Globus pallidus (tissue), 1 donor: ENCODE results near the gene UGT1A9.

ENCODE experiments used
- DNase-seq: peaks from one replicate; pipeline ENCODE4 v3.0.0-alpha.2; 2015; ENCODE audit warnings: low spot score

UGT1A9 gene

DNA sequence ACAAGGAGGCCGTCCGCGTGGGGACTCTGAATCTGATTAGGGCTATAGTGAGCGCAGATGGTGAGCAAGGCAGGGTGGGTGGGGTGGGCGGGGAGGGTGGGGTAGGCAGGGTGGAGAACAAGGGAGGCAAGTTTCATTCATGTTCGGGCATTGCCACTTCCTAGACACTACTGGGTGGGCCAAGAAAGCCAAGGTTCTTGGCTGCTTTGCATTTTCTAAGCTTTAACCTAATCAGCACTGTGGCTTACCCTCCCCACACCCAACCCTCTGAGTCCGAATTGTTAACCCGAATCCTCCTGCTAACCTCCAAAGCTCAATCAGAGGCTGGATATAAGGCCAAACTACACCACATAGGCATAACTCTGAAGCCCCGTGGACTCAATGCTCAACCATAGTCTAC is 124.6 kb downstream of the UGT1A9 start:
- no peak for DNase-seq

DNA sequence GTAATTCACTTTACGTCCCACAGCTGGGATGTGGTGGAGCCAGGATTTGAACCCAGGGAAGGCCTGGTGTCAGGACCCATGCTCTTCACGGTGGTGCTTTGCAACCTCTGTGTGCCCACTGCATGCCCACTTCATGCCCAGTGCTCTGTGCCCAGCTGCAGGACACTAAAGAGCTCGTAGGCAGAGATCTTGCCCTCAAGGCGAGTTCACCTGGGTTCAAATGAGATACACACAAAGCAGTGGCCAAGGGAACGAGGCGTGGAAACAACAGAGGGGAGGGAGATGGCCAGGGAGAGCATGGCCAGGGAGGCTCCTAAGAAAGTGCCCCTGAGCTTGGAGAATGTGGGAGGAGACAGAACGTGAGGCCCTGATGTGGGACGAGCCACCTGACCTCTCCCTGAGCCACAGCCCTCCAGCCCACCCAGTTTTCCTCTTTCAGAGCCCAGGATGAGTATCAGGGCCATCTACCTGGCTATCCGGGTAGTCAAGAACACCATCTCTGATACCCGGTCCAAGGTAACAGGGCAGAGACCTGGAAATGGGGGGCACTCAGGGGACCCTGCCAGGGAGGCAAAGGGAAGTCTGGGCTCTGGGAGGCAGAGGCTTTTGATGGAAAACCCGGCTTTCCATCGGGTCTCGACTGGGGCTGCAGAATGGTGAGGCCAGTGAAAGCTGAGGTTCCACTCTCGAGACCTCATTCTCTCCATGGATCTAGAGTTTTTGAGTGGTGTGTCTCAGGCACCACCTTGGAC is 126.8 kb downstream of the UGT1A9 start:
- no peak for DNase-seq

DNA sequence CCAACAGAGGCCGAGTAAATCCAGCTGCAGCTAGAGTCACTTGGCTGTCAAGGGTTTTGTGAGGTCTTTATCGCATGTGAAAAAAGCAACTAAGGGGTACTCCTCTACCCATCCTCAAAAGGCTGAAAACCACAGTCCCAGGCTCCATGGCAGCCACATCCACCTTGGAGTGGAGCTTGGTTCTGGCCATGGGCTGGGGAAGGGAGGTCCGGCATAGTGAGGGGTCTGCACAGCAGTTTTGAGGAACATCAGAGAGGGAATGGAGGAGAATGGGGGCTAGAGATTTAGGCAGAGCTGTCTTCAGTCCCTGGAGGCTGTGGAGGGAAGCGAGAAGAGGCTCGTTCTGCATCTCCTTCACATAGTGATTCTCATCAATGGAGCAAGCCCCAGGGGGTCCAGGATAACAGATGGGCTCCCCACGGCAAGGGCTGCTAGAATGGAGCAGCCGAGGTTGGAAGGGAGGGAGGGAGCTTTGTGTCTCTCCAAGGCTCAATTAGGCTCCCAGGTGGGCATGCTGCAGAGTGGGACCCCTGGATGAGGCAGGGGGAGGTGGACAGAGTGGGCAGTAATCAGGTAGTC is 127.5 kb downstream of the UGT1A9 start:
- DNase-seq, result no peak

DNA sequence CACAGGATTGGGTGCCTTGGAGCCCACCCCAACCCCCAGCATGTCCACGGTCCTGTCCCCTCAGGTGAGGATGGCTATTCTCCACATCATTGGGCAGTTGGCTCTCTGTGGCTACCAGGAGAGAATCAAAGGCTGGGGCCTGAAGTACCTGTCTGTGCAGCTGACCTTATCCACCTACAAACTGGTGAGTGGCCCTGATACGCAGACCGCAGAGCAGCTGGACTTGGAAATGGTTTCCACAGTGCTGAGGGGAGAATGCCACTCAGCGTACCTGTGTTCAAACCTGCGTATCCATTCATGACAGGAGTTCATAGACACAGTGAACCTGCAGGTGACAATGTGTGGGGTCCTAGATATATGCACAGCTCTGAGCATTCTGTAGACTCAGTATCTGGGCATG is 128.0 kb downstream of the UGT1A9 start:
- no peak for DNase-seq

DNA sequence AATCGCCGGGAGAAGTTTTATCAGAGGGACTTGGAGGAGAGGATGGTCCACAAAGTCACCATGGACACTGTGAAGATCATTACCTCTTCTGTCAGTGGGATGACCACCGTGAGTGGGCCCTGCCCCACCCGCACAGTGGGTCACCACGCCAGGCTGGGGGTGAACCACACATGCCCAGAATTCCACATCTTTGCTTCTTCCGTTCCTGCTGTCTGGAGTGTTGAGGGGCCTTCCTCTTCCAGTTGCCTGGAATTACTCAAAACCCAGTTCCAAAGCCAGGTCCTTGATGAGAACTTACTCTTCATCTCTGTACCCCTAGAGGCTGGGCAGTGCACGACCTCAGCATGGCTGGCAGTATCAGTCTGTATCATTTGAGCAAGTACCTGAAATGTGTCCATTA is 128.5 kb downstream of the UGT1A9 start:
- DNase-seq, result no peak

DNA sequence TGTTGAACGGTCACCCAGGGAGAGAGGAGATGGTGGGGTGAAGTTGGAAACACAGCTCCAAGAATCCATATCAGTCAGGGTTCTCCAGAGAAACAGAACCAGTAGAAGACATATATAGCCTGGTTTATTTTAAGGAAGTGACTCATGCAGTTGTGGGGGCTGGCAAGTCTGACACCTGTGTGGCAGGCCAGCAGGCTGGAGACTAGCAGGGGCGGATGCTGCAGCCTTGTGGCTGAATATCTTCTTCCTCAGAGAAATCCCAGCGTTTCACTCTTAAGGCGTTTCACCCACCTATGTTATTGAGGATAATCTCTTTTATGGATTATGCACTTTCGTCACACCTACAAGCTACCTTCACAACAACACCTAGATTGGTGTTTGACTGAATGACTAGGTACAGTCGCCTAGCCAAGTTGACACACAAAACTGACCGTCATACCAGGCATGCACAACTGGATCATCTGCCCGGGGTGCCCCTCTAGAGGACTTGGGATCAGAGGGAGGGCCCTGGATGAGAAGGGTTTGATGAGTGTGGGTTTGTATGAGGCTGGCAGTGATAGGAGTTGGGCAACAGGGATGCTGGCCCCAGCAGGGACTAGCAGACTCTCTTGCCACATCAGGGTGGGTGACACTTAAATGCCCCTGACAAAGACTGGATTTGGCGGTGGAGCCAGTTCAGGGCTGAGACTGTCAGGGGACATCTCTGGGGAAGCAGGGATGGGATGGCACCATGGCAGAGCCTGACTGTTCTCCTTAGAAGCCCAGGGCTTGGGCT is 129.8 kb downstream of the UGT1A9 start:
- no peak for DNase-seq

DNA sequence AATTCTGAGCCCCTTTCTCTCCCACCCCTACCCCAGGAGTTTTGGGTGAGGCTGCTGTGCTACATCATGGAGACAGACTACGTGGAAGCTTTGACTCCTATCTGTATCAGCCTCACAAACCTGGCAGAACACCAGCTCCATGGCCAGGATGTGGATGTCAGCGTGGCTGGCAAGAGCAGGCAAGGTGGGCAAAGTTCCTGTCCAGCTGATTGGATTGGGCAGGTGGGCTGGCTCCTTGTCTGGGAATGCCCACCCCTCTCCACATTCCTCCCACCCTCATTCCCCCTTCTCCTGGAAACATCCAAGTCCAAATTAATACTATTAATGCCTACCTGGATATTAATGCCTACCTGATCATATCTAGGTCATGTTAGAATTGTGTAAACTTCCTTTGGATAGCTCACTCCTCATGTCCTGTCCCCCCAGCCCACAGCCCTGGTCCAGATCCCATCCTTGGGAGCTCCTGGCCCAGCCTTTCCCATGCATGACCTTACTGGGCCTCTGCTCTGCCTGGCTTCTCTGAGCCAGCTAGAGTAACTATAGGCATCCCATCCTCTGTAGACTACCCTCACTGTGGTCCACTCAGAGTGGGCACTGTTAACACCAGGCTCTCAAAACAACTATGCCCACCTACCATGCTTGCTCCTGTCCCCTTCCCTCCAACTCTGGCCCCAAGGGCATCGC is 130.6 kb downstream of the UGT1A9 start:
- DNase-seq, result no peak

DNA sequence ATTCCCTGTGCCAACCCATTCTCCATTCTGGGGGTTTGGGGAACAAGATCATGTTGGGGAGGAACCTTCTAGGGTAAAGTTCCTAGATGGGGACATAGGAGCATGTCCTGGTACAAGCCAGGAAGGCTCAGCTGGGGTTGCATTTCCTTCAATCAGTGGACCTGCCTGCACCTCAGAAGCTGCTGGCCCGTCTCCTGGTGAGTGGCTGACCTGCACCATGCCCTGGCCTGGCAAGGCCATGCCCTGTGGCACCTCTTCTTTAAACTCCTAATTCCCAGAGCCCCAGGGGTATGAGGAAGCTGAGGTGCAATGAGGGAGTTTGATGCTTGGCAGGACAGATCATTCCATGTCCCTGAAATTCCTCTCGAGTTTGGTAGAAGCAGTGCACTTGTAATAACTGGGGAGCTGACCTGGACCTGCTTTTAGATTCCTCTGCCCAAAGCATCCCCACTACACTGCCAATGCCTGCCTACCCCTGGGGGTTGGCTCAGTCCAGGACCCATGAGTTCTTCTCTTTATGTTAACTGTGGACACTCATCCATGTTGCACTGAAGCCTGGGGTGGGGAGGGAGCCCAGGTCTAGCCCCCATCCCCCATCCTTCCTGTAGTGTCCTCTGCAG is 131.7 kb downstream of the UGT1A9 start:
- no peak for DNase-seq

DNA sequence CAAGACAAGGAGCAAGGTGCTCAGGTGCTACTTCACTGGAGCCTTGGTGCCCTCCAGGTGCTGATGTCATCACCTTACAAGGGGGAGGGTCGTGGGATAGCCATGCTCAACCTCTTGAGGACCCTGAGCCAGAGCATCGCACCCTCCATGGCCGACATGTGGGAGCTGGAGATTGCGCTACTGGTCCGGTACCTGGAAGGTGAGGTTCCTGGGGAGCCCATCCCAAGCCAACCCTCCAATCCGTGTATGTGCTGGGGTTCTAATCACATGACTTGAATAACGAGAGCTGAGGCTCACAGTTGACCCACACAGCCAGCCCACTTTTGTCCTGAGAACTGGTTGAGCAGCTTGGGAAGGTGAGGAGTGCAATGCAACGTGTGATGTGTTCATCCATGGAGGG is 132.3 kb downstream of the UGT1A9 start:
- no peak for DNase-seq

DNA sequence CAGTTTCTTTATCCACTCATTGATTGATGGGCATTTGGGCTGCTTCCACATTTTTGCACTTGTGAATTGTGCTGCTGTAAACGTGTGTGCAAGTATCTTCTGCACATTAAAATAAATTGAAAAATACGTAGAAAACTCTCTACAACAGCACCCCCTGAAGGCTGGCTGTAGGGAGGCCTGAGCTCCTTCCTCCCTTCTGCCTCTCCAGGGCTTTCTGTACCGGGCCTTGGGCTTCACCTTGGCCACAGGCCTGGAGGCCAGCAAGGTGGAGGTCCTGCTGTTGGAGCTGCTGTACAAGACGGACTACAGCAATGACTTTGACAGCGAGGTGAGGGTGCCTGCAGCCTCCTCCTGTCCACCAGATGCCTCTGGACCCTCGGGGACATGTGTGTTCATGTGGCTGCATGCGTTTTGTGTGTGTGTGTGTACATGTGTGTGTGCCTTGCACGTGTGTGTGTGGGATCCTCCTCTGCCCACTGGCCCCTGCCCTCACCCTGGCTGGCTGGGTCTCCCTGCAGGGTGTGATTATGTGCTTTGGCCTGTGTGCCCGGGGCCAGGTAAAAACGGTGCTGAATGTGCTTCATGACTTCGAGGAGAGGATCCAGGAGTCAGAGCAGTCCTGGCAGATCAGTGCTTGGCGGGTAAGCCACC is 135.6 kb downstream of the UGT1A9 start:
- DNase-seq, result no peak

DNA sequence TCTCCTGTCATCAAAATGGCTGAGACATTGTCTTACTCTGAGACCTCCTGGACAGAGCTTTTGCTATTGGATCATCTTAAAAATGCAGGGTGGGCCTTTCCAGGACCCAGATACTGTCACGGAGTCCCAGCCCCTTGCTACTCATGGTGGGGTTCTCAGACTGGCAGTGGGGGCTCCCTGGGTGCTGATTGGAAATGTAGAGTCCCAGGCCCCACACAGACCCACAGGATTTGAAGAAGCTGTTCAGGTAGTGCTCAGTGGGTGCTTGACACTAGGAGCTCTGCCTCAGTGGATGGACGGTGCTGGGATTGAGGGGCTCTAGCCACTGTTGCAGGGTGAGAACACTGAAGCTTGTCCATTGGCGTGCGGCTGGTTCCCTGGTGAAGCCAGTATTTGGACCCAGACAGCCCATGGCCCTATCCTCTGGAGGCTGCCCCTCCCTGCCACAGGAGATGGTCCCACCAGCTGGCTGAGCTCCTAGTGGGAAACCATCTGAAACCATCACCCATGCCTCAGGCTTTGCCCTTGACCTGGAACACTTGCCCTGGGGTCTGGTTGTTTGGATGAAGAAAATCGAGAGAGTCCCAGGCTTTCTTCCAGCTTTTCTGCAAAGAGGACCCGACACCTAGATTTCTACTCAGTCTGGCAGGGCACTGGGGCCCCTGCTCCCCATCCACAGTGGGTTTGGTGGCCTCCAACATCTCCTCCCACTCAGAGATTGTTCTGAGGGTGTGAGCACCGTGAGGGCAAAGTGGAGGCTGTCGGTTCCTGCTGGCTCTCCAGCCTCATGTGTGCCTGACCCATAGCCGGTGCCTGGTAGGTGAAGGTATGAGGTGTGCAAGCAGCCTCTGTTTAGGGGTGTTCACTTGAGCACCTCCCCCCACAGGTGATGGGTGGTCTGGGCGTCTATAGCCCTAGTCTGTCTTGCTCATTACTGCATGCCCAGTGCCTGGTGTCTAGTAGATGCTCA is 136.6 kb downstream of the UGT1A9 start:
- DNase-seq, result no peak

DNA sequence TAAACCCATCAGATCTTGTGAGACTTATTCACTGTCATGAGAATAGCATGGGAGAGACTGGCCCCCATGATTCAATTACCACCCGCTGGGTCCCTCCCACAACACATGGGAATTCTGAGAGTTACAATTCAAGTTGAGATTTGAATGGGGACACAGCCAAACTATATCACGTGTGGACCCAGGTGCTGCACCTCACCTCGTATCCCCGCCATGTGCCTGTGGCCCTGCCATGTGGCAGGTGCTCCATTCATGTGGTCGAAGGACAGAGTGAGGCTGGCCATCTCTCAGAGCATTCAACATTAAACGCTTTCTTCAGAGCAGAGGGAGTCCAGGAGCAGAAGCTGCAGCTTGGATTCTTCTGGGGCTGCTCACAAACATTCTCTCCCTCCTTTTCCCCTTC is 138.7 kb downstream of the UGT1A9 start:
- DNase-seq, result no peak

DNA sequence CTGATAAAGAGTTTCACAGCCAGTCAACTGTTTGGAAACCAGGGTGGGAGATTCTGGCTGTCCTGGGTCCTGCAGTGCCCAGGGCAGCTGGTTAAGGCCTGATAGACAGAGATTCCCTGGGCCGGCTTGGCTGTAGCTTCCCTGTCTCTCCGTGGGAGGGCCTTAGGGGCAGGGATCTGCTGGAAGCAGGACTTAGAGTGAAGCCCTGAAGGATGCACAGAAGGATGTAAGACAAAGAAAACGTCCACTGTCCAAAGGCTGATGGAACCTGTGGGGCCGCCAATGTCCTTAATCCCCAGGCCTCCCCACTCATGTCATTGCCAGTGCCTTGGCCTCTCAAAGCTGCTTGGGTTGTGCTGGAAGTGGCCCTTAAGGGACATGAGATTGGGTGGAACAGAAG is 139.4 kb downstream of the UGT1A9 start:
- no peak for DNase-seq

DNA sequence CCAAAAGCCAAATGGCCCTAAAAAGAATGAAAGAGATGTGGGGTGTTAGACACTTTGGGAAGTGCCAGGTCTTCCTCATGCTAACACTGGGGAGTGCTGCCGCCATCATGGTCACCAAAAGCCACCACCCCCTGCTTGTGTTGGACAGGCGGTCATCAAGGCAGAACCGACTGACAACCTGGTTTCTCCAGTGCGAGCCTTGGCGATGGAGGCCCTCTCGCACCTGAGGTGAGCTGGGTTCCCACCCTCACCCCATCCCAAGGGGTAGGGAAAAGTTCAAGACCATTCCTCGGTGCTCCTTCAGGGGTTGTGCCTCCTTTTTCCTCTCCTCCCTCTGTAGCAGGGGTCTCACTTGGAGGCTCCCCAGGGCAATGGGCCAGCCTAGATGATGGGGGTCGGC is 140.0 kb downstream of the UGT1A9 start:
- no peak for DNase-seq

DNA sequence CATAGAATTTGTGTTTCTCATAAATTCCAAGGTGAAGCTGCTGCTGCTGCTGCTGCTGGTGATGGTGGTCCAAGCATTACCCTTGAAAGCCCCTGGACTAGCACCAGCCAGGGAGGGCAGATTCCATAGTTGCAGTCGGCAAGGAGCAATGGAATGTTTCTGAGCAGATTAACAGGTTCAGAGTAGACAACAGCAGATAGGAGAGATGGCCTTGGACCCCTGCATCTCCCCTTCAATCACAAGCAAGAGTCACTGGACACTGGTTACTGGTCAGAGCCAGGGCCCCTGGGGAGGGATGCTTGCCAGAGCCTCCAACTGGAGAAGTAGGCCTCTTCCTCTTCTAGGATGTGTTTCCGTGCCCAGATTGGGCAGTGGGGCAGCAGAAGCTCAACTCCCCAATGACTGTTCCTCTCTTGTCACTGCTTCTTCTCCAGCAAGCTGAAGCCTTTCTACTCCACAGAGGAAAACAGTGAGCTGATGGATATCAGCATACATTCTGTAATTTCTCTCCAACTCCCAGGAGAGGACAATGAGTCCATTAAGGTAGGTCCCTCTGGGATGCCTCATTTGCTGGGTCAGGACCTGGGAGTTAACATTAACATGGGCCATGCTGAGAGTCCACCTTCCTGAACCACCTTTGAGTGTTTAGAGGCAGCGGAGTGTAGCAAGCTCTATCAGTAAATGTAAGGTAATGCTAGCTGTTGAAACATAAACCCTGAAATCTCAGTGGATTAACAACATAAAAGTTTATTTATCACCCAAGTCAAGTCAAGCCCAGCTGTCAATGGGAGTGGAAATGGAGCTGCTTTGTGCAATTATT is 141.7 kb downstream of the UGT1A9 start:
- DNase-seq, result no peak

DNA sequence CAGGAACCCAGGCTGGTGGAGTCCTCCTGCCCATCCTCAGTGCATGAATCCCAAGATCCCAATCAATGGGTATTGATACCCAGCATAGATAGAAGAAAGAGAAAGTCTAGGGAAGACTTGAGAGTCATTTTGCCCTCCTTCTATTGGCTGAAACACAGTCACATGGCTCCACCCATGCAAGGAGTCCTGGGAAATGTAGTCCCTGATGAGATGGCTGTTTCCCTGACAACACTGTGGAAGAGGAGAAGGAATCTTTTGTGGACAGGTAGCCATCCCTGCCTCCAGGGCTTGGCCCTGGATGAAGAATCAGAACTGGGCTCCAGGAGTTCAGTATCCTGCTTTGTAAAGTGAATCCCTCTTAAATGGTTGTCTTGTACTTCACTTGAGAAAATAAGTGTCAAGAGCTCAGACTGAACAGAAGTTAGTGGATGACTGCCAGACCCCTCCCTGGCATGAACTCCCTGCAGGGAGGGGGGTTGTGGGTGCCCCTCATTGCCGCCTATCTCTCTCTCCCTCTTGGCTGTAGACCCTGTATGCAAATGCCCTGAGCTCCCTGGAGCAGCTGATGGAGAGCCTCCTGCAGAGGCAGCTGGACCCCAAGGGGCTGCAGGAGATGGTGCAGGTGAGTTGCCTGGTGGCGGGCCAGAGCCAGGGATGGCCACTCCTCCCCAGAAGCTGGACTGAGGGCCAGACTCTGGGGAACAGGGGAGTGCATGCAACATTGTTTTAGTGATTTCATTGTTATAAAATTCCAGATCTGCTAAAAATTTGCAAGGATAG is 142.5 kb downstream of the UGT1A9 start:
- DNase-seq, result no peak

DNA sequence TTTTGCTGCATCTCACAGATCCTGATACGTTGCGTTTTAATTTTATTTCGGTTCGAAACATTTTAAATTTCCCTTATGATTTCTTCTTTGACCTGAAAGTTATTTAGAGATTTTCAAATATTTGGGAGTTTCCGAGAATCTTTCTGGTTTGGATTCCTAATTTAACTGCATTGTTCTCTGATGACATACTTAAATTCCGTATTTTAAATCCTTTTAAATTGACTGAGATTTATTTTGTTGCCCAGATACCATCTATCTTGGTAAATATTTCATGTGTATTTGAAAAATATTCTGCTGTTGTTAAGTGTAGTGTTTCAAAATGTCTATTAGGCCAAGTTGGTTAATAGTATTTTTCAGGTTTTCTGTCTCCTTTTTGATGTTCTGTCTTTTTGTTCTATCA is 144.2 kb downstream of the UGT1A9 start:
- no peak for DNase-seq

DNA sequence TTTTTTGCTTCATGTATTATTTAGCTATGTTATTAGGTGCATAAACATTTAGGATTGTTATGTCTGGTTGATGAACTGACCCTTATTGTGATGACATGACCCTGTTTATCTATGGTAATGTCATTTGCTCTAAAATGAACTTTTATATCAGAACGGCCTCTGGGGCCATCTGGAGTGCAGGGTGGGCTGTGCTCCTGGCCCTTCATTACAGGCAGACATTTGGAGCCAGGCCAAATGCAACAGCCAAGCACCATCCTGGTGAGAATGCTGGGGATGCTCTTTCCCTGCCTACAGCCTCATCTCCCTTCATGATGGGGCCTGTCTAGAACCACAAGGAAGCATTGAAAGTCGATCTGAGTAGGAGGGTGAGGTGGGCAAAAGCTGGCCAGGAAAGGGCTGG is 144.6 kb downstream of the UGT1A9 start:
- DNase-seq, result no peak

DNA sequence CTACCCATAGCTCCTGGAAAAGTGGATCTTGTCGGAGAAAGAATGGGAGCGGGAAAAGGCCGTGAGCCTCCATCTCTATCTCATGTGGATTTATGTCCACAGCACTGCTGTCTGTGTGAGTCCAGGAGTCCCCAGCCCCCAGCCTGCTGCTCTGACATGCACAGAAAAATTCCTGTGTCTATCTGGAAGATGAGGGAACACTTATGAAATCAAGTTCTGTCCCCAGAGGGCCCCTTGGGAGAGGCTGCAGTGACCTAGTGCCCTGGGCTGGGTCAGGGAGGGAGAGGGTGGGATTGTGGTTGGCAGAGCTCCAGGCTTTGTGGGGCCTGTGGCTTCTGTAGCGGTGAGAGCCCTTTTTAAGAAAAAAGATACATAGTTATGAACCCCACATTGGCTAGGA is 145.1 kb downstream of the UGT1A9 start:
- no peak for DNase-seq
